NCI-H774 (cell line): Measurements from ENCODE around the gene COMMD4.

Experiments
- DNase-seq: peaks from one replicate; lab custom pipeline; 2025; lab: John Stamatoyannopoulos, UW

The COMMD4 gene

DNA sequence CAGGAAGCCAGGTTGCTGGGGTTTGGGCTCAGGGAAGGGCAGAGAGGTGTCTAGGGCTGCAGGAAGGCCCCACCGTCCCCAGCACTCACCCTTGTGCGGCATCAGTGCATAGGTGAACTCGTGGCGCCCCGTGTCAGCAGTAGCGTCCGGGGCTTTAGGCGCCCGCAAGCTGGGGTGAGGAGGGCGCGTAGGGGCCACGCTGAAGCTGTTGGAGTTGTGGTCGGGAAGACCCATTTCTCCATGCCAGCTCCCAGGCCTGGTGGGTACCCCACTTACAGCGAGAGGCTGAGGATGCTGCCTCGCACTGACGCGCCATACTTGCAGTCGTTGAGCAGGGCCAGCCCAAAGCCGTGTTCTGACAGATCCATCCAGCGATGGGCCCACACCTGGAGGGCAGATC, 20.7 kb downstream of the COMMD4 start:
- no peak for DNase-seq

DNA sequence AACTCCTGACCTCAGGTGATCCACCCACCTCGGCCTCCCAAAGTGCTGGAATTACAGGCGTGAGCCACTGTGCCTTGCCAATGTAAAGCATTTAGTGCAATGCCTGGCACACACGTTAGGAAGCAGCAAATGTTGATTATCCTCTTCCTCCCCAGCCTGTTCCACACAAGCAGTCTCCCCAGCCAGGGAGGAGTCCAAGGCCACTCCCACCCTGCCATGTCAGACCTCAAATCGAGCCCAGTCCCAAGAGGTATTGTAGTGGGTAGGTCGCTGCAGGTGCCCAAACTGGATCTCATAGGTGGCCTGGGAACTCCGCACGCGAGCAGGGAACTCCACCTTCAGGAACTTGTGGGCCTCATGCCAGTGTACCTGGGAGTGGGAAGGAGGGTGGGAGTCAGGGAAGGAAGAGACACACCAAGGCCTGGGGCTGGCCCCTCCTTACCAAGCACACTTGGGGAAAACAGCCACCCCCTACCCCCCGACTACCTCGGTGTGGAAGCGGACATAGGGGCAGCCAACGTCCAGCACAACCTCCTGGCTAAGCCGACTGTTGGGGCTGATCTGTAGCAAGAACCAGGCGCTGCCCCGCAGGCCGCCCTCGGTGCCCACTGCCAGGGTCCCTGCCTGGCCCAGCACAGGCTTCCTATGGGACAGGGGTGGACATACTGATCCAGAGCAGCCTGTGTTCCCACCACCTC, 22.3 kb downstream of the COMMD4 start:
- no peak for DNase-seq

DNA sequence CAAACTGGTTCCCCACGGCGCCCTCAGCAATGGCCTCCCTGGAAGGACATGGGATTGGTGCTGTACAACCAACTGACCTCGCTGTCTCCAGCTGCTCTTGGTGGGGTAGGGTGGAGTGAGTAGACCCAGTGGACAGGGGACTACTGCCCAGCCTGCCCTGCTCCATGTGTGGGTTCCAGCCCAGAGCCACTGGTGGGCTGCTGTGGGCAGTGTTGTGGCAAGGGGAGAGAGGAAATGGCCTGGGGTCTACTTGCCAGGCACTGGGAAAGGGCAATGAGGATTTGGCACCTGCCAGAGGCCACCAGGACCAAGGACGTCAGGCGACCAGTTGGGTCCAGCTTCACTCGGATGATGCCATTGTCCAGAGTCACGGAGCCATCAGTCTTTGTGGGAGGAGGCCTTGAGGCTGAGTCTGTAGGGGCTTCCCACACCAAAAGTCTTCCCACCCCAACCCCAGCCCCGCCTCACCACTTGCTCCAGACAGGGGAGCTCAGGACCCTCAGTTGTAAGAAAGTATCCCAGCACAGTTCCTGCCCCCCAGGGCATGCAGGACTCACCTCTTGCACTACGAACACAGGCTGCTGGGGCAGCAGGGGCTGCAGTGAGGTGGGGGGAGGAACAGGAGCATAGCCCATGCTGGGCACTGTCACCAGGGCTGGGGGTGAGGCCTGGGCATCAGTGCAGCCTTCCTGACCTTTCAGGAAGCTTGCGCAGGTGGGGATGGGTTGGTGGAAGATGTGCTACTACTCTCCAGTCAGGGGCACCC, 23.1 kb downstream of the COMMD4 start:
- no peak for DNase-seq

DNA sequence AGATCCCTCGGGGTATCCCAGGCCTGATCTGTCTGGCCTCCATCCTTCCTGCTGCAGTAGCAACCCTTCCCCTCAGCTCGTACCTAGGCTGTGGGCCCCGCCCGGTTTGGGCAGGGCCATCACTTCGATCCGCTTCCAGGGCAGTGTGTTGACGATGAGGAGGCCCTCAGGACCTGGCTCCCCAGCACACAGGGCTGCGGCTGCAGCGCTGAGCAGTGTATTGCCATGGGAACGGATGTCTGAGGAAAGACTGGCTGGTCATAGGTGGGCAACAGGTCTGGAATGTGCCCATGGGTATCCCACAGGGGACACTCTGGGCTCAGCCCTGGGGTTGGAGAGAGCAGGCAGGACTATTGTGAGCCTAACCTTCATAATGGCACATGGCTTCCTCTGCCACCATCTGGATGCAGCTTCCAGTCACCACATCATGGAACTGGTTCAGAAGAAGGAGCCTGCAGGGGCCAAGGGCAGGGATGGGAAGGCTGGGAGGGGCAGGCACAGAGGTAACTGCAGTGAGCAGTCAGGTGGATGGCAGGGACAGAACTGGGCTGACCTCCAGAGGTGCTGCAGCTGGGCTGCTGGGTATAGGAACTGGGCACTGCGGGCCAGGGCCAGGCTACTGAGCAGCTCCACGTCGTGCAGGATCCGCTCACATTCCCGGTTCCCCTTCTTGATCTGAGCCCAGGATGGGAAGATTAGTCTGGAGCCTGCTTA, 23.8 kb downstream of the COMMD4 start:
- DNase-seq, result no peak

DNA sequence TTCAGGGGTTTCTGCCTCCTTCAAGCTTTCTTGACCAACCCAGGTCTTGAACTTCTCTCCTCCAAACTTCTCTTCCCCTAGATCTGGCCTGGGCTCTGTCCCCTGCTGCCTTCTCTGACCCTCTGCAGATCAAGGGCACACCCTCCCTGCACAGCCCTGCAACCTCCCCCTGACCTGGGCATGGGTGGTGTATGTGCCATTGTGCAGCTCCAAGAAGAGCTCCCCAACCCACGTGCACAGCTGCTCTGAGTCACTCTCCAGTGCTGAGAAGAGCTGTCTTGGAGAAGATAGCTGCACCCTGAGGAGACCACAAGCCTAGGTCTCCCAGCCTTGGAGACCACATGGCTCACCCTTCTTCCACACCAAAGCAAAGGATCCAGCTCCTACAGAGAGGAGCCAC, 24.5 kb downstream of the COMMD4 start:
- DNase-seq, result no peak

DNA sequence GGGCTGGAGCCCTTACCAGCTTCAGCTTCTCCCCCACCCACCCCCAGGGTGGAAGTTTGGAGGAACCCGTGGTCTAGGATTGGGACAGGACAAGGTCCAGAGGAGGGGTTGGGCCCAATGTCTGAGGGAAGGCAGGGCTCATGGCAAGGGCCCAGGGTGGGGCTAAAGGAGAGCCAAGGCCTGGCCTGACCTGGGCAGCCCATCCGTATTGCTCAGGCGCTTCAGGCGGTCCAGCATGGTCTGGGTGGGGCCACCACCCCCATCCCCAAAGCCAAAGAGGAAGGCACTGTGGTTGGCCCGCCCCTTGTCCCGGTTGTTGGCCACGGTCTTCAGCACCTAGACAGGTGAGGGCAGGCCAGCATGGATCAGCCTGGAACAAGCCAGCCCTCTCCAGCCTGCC, 25.0 kb downstream of the COMMD4 start:
- no peak for DNase-seq

DNA sequence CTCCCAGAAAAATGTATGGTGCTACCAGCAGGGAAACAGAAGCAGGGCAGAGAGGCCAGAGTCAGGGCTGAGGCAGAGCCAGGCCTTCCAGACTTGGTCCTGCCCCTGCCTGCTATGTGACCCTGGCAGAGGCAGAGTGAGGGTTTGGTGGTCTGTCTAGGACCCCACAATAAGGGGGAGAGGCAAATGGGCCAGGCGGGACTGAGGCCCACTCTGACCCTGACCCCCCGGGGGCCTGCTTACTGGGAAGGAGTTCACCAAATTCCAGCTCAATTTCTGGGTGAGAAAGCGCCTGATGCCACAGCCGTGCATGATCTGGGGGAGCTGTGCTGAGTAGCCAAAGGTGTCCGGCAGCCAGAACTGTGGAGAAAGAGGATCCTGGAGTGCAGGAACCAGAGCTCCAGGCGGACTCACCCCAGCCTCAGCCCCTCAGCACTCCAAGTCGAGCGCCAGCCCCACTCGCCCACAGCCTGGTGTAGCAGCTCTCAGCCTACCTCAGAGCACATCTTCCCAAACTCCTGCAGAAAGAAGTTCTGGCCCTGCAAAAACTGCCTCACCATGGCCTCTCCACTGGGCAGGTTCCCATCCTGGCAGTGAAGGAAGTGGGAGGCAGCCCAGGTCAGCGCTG, 25.6 kb downstream of the COMMD4 start:
- no peak for DNase-seq

DNA sequence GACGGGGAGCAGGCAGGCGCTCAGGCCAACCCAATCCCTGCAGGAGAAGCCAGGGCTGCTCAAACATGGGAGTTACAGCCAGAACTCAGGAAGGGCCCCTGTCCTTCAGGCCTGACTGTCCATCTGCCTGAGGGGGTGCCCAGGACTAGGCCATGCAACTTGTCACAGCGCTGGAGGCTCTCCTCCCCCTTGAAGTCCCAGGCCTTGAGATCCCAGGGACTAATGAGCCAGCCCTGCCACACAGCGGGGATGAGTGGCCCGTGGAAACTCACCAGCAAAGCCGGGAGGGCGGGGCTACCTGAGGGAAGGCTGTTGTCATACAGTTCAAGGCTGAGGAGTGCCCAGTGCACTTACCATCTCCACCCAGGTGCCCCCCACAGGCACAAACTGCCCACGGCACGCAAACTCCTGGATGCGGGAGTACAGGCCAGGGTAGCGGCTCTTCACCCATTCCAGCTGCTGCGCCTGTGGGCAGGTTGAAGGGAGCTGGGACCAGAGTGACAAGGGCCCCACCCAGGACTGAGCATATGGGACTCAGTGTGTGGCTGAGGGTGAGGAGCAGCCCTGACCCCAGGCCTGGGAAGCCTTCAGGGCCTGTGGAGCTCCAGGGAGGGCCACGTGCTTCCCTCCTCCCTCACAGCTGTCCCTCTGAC, 26.3 kb downstream of the COMMD4 start:
- no peak for DNase-seq

DNA sequence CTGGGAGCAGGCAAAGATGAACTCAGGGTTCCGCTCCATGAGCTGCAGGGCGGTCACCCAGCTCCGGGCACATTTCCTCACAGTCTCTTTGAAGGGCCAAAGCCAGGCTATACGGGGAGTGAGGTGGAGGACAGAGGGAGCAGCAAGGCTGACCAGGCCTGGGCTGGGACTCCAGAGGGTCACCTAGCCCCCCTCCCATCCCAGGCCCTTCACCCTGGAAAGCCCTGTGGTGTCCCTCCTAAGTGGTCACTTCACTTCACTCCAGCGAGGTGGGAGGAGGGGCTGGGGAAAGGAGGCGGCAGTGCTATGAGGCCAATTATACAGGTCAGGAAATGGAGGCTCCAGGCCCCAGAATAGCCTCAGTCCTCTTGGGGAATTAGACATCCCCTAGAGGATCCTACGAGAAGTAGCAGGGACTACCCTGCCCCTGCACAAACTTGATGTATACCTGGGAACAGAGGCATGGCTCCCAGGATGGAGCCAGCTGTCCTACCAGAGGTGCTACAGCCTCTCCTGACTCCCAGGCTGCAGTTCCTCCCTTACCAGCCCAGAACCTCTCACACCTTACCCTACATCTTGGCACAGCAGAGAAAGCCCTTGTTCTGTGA, 26.9 kb downstream of the COMMD4 start:
- DNase-seq, result no peak

DNA sequence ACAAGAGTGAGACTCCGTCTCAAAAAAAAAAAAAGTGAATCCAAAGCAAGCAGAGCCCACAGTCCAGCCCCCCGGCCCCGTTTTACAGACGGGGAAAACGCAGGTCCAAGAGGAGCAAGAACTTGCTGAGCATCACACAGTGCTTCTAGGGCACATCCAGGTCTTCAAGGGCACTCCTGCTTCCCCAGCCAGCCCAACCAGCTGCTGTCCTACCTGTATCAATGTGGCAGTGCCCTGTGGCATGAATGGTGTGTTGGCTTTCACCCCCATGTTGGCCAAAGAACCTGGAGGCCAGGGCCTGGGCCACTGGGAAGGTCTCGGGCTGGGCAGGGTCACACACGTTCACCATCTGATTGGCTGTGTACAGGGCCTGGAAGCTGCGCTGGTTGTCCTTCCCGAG, 27.9 kb downstream of the COMMD4 start:
- no peak for DNase-seq

DNA sequence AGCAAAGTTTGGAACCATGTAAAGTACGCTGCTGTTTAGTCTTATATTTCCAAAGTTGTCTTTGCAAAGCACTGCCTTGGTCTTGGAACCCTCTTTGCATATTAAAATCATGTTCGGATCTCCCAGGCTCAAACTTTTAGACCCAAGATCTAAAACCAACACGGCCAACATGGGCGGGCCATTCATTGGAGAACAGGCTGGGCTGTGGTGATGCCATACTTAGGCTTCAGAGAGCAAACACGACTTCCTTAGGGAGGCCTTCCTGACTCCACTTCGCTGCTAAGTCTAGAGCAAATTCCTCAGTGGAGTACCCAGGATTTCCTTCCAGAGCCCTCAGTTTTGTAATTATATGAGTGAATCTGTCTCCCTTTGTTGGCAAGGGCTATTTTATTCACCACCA, 29.0 kb downstream of the COMMD4 start:
- DNase-seq, result no peak

DNA sequence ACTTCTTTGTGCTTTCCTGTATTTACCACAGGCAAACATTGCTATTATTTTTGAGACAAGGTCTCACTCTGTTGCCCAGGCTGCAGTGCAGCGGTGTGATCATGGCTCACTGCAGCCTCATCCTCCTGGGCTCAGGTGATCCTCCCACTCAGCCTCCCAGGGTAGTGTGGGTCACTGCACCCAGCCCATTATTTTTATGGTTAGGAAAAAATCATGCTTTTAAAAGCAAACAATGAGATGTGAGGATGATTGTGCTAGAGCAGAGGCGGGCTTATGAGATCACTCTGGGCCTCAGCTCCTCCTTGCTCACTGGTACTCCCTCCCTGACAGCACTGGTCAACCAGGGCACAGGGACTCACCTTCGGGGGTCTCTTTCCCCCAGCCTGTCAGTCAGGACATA, 30.3 kb downstream of the COMMD4 start:
- no peak for DNase-seq

DNA sequence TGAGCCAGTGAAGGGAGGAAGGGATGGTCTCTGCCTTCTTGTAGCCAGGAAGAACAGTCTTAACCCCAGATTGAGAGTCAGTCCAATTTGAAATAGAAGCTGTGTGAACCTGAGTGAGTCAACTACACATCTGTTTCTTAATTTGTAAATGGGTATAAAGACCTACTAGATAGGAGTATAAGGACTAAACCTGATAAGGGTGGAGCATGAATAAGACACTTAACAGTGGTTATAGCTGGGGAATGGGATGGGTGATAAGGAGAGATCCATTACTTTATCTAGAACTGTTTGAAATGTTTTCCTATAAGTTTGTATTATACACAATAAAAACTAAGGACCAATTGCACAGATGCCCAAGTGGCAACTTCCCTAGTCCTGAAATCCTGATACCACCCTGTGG, 31.1 kb downstream of the COMMD4 start:
- DNase-seq, result no peak

DNA sequence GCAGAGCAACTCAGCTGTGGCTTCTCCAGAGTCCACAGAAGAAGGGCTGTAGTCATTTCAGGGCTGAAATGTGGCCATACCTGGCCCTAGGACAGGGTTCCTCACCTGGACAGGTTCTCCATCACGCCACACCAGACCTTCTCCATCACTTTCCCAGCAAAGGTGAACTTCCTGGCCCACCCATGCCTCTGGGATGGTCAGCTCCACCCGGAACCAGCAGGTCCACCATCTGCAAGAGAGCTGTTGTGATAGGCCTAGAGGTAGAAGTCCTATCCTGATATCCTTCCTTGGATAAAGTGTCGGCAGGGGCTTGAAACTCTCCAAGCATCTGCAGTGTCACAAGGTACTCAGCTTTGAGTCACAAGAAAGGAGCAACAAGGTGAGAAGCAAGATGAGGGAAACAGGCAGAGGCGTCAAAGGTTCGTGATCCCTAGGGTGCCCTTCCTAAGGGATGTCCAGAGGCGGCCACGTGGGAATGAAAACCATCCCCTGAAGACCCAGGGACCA, 31.6 kb downstream of the COMMD4 start:
- DNase-seq, result no peak

DNA sequence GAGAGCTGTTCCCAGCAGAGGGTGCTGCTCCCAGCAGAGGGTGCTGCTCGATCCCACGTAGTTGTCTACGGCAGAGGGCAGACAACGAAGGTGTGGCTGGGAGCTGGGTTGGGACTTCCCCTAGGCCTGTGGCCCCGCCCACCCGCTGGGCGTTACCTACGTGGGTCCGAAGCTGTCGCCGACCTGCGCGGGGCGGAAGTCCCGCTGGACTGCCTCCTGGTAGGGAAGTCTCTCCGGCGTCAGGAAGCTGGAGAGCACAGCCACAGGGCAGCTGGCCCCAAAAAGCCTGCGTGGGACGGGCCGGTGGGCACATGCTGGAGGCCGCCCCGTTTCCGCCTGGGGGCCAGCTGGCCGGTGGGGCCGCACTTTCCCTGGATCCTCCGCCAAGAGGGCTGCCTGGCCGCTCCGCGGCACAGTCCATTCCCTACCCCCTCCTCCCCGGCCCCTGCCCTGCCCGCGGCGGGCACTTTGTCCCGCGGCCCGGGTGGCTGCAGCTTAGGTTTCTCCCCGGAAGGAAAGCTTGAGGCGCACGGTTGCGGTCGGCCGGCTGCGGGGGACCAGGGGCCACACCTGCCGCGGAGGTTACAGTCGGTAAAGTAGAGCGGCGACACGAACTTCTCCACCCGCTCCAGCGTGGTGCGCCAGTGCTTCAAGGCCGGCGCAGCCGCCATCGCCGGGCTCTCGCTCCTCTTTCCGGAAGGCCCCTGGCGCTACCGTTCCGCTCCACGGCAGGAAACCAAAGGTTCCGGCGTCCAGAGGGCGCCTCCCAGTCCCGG, 32.2 kb downstream of the COMMD4 start, which contains the start of gene MAN2C1:
Gene MAN2C1 (minus strand): TSS at position 695 of the 776 bp plus-strand sequence. CDS start 24 bp downstream, at position 671.
- peak; percentile 96 for DNase-seq

DNA sequence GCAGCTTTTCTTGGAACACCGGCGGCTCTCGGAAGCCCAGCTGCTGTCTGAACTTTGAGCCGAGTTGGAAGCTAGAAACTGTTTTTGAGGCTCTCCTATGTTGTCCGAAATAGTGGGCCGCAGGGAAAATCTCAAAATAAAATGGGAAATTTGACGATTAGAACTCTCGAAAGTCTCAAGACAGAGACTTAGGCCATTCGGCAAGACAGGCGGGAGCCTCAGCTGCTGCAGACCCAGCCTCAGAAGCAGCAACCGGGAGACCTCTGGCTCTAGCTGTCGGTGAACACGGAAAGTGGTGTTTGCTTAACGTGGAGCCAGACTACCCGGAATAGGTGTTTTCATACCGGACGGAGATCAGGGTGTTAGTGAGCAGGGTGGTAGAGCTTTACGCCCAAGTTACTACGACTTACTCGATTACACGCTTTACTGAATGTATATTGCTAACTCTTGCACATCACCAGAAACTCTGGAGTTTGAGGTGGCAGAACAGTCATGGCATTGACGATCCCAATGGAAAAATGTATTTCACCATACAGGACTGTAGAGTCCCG, 32.9 kb downstream of the COMMD4 start:
- no peak for DNase-seq

DNA sequence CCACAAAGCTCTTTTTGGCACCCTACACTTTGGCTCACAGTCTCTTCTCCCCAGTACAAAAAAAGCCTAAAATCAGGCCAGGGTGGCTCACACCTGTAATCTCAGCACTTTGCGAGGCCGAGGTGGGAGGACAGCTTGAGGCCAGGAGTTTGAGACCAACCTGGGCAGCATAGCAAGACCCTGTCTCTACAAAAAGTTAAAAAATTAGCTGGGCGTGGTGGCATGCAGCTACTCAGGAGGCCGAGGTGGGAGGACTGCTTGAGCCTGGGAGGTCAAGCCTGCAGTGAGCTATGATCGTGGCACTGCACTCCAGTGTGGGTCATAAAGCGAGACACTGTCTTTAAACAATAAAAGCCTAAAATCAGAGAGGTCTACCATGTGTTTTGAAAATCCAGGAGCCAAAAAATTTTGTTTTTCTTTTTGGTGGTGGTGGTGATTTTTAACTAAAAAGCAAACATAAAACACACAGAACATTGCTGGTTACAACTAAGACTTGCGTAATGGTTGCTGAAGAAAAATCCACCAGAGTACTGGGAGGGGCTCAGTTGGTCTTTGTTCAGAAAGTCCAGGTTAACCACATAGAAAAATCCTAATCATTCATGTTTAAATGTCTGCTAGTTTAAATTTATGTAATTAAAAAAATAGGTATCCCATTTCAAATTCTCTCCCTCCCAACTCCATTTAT, 34.2 kb downstream of the COMMD4 start:
- DNase-seq, result no peak

DNA sequence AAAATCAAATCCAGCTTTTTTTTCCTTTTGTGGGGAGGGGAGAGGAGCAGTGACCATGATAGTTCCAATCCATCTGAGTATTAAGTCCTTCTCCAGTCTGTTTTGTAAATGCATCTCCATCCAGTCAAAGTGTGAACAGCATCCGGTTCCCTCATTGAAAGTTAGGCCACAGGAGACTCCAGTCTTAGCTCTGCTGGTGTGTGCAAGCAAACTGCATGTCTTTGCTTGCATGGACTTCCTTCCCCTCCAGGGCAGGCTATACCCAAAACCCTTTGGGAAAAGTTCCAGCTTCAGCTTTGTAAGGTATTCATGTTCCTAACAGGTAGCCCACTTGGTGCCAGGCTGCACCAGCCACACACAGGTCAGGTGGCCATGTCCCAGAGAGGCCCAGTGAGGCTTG, 35.6 kb downstream of the COMMD4 start:
- DNase-seq, result no peak

DNA sequence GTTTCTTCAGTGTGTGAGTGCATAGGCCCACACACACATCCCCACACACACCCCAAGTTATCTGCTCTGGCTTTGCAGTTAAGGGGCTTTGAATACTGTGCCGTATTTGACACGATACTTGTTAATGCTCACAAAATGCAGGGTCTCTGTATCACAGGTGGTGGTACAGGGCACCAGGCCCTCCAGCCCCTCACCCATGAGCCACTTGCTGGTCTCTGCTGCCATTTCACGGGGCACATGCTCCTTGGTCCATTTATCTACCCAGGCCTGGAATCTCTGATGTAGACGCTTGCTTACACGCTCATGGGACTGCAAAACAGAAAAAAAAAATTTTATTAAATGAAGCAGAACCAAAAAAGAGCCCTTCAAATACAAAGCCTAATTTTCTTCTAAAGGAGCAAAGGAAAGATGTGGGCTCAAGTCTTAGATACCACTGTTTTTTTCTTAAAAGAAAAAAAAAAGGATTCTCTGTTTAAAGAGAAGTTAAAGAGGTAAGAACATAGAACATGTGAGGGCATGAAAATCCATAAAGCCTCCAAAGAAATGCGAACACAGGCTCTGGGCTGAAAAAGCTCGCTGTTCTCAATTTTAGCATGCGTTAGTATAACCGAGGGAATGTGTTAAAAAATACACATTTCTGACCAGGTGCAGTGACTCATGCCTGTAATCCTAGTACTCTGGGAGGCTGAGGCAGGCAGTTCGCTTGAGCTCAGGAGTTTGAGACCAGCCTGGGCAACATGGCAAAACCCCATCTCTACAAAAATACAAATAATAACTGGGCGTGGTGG, 36.2 kb downstream of the COMMD4 start:
- no peak for DNase-seq
